Measurements from ENCODE around the gene BMP8B. TPM values are rescaled to one million over a fixed set of nuclear protein-coding genes. Genes with fewer than 3 reads are reported as not detected.

Gene BMP8B
- total and polyA plus RNA-seq, 11 donors = 0.08 to 0.68 (median 0.49) TPM

- Histone ChIP-seq H3K27me3 (peaks cover 0 to 87% (median 24%) of the 10 kb centered on the region in 9 donors), H3K27ac (no peak overlapping the region), H3K36me3 (no peaks in the 10 kb centered on the region), H3K4me3 (no peak overlapping the region), H3K4me1 (peaks cover 0 to 9% (median 0%) of the 10 kb centered on the region in 12 donors), H3K9me3 (no peaks in the 10 kb centered on the region)
- 34 to 67% (median 43%) methylated on average over 4 of the region's 4 CpGs for WGBS, 4 donors
- no peak for TF ChIP-seq POLR2A (IDR thresholded peaks at IDR 0.05)
- TF ChIP-seq CTCF (IDR thresholded peaks at IDR 0.05) = no peak
- ATAC-seq (no peak), DNase-seq (no peak)
- intact Hi-C loops (cut with DNase I) = loop anchor here in 1 of 10 donors (10.0 kb wide), 1 partner anchor 635 kb away; no protein-coding TSS in a partner anchor
These were observed 58.8 kb downstream of the BMP8B start for GRCh38 chr1:39729842-39730241.

GRCh38 chr1:39729030-39729429 is 59.6 kb downstream of the BMP8B start:
- TF ChIP-seq CTCF (IDR thresholded peaks at IDR 0.05) (no peak), POLR2A (IDR thresholded peaks at IDR 0.05) (no peak)
- no peak overlapping the region for H3K4me3 ChIP-seq
- DNase-seq (no peak), ATAC-seq (no peak)
- WGBS, 4 donors = 57 to 74% (median 63%) methylated on average over 3 of the region's 3 CpGs
- intact Hi-C loops (cut with DNase I) = no loop called here
- peaks cover 0 to 79% (median 26%) of the 10 kb centered on the region in 9 donors for H3K27me3 ChIP-seq
- H3K27ac ChIP-seq = no peak overlapping the region
- no peaks in the 10 kb centered on the region for H3K36me3 ChIP-seq
- peaks cover 0 to 9% (median 0%) of the 10 kb centered on the region in 12 donors for H3K4me1 ChIP-seq
- no peaks in the 10 kb centered on the region for H3K9me3 ChIP-seq

- 56 to 70% (median 67%) methylated on average over 14 of the region's 14 CpGs for WGBS, 4 donors
- DNase-seq = no peak
- ATAC-seq = no peak
- Histone ChIP-seq H3K36me3 (no peaks in the 10 kb centered on the region), H3K4me3 (no peak overlapping the region), H3K27ac (no peak overlapping the region), H3K27me3 (peaks cover 0 to 75% (median 22%) of the 10 kb centered on the region in 9 donors), H3K9me3 (no peaks in the 10 kb centered on the region), H3K4me1 (peaks cover 0 to 1% (median 0%) of the 10 kb centered on the region in 12 donors)
- no peak for TF ChIP-seq CTCF (IDR thresholded peaks at IDR 0.05)
- TF ChIP-seq POLR2A (IDR thresholded peaks at IDR 0.05) = no peak
- intact Hi-C loops (cut with DNase I) = no loop called here
These were observed 60.7 kb downstream of the BMP8B start for GRCh38 chr1:39727932-39728317.

GRCh38 chr1:39727221-39727931 is 61.3 kb downstream of the BMP8B start:
- Histone ChIP-seq H3K27me3 (peaks cover 0 to 73% (median 22%) of the 10 kb centered on the region in 9 donors), H3K4me3 (no peak overlapping the region), H3K9me3 (no peaks in the 10 kb centered on the region), H3K4me1 (no peaks in the 10 kb centered on the region), H3K36me3 (no peaks in the 10 kb centered on the region), H3K27ac (no peak overlapping the region)
- no peak for TF ChIP-seq CTCF (IDR thresholded peaks at IDR 0.05)
- no peak for TF ChIP-seq POLR2A (IDR thresholded peaks at IDR 0.05)
- DNase-seq = no peak
- intact Hi-C loops (cut with DNase I) = no loop called here
- 40 to 49% (median 44%) methylated on average over 9 to 10 of the region's 10 CpGs for WGBS, 4 donors
- no peak for ATAC-seq

Measured in heart left ventricle (tissue), 16 donors.